Iris pigment epithelial cell (primary cell): ENCODE data around the gene BAIAP2L1.

Source experiments
- DNase-seq: peaks from one replicate; pipeline ENCODE4 v3.0.0-alpha.2; 2011; ENCODE audit warnings: low read depth

BAIAP2L1 gene

GRCh38 chr7:98358706-98359105, 42.2 kb downstream of the BAIAP2L1 start:
- DNase-seq: no peak

DNA sequence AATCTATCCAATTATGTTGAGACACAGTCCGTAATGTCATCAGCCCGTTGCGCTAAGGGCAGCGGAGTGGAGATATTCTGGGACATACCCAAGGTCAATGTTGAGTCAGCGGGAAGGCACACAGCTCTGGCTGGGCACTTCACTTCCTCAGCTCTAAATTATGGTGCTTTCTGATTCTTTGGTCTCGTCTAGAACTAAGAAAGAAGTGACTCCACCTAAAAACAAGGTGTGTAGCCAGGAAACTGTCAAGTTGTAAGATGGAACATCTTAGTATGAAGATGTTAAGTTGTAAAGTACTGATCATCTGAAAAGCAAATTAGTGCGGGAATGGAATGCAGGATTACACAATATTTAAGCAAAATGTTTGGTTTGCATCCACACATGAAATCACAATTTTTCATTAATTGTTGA, 43.1 kb downstream of the BAIAP2L1 start:
- DNase-seq: peak; percentile 69

DNA sequence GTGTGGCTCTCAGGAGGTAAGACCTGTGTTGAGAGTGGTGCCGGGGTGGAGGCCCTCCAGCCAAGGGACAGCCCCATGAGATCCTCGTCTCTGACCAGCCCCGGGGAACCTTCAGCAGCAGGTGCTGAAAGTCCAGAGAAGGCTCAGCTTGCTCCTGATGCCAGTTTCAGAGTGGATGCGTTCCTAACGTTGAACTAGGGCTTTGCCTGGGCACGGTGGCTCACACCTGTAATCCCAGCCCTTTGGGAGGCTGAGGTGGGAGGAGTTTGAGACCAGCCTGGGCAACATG, 45.7 kb downstream of the BAIAP2L1 start:
- no peak for DNase-seq

DNA sequence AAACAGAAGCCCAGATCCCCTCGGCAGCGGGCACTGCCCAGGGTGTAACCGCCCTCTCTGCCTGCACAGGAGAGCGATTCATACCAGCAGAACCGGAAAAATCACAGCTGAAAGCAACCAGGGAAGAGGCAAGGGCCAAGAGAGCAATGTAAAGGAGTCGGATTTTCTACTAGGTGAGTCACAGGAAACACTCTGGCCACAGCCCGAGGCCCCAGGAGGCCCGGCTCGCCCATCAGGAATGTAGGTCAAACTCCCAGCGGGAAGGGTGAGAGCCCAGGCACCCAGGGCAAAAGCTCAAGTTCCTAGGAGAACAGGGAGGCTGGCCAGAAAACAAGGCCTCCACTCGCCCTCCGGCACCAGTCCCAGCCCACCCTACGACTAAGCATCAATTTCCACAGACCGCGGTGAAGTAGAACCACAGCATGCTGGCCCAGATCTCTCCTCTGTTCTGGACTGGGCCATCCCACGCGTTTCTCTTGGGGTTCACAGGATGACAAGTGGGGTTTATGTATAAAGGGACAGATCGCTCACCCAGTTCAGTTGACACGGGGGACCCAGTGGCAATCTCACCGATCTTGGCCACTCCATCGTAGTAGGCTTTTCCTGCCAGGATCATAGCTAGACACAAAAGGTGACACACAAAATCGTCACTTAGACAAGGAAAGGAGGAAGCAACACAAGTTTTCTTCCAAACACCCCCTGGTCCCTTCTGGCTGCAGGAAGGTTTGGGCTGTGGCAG, 46.2 kb downstream of the BAIAP2L1 start:
- peak; percentile 89 for DNase-seq

DNA sequence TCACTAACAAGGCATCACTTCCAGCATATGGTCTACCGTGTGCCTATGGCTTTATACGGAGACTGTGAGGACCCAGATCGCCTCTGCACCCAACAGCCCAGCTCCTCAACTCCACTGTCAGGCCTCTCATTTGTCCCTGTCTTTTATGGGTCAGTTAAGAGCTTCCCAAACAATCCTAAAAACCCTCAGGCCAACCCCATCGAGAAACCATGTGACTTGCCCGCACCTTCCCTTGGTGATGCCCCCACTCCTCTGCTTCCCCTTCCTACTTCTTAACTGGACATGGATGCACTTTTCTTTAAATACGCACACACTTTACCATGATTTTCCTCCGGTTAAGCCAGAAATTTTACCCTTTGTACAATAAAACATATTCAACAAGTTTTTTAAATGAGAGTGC, 46.8 kb downstream of the BAIAP2L1 start:
- no peak for DNase-seq

- peak; percentile 91 for DNase-seq
These were observed 48.3 kb downstream of the BAIAP2L1 start for GRCh38 chr7:98352621-98353020.

DNA sequence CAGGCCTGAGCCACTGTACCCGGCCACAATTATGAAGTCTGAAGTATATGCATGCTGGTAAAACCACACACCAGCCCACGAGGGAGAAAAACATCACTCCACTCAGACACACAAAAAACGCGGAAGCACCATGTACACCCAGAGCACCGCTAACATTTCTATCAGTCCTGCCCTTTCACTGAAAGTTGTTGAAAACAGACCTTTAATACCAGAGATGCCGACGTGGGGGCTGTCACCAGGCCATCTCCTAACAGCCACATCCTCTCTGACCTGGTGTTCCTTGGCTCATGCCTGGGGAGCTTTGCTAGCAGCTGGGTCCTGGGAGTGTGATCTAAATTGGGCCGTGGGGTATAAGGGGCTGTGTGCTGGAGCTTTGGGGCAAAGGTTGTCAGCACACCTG, 49.8 kb downstream of the BAIAP2L1 start:
- no peak for DNase-seq

DNA sequence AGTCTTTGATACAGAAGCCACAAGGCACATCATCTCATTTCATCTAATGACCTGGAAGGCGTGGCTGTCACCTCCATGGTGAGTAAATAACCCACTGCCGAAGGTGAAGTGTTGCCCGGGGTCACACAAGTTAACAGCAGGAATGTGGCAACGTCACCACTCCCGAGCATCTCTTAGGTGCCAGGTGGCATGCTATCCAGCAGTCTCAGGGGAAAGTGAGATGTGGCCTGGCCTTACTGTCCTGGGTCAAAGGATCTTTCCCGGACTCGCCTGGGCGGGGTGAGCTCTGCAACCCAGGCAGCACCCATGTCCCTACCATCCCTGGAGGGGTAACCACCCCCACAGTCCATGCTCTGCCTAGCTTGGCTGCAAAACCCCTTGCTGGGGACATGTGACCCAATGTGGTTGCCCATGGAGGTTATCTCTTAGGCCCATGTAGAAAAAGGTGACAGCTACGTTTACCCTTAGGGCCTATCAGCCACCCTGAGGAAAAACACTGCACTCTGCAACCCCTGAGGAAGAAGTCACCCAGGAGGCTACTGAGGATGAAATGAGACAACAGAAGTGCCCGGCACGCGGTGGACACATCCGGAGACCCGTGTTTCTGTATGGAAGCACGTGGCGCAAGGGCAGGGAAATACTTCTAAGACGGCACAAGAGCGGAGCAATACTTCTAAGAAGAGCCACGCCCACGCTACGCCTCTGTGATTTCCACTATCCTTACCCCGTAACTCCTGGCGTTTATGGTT, 52.0 kb downstream of the BAIAP2L1 start:
- no peak for DNase-seq

DNA sequence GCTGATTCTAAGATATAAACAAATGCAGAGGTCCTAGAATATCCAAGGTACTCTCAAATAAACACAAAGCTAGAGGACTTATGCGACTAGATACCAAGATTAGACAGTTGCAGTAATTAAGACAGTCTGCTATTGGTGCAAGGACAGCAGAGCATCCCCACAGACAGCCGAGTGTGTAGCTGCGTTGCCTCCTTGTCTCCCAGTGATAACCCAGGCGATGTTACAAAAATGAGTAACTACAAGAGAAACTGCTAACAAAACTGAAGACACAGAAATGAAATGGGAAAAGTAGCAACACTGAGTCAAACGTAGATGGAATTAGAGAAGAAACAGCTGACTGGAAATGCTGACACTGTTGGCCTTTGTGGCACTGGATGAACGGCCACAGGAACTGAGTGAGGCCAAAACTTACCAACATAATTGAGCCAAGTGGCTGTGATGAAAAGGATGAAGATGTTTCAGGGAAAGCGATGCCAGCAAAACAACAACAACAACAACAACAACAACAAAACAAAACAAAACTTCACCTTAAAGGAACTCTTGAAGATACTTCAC, 54.3 kb downstream of the BAIAP2L1 start:
- DNase-seq: no peak

DNA sequence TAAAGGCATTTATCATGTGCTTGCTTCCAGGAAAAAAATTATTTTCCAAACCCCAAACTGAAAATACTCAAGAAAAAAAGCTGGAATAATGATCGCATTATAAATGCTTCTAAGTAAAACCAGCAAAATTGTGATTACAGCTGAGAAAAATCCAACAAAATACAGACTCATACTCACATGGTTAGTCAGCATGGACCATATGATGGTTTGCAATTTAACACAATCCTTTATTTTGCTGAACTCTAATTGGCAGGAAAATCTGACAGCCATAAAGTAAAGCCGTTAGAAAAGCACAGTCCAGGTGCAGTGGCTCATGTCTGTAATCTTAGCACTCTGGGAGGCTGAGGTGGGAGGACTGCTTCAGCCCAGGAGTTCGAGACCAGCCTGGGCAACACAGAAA, 59.8 kb downstream of the BAIAP2L1 start:
- peak; percentile 64 for DNase-seq

- DNase-seq: no peak
These were observed 61.8 kb downstream of the BAIAP2L1 start for GRCh38 chr7:98339043-98339442.

DNA sequence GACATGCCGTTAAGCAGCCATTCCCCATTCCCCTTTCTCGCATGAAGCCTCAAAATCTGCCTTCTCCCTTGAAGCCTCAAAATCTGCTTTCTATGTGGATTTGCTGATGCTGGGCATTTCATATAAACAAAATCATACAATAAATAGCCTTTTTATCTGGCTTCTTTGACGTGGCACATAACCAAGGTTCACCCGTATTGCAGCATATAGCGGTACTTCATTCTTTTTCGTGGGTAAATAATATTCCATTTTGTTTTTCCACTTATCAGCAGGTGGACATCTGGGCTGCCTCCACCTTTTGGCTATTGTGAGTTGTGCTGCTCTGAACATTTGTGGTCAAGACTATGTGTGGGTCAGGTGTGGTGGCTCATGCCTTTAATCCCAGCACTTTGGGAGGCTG, 62.4 kb downstream of the BAIAP2L1 start:
- DNase-seq: no peak

DNA sequence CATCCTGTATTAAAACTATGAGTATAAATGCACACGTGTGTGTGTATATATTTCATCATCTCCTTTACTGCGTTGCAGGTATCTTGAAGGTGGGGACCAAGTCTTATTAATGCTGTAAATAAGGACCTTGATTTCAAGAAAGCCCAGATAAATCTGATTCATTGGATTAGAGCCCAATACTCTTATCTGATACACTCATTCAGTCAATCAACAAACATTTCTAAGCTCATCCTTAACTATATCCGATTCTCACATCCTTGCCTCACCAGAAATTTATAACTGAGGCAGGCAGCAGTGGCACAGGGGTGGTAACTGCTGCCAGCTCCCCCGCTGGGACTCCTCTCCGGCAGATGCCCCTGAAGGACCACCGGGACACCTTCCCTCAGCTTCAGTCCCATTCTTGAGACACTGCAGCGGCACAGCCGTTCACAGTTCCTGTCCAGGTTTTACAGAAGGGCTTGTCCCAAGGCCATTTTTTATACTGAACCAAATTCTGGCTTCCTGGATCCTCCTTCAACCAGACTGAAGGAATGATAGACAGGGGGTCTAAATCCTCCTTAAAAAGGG, 65.4 kb downstream of the BAIAP2L1 start:
- DNase-seq: no peak

- no peak for DNase-seq
These were observed 66.8 kb downstream of the BAIAP2L1 start for GRCh38 chr7:98334081-98334480.

DNA sequence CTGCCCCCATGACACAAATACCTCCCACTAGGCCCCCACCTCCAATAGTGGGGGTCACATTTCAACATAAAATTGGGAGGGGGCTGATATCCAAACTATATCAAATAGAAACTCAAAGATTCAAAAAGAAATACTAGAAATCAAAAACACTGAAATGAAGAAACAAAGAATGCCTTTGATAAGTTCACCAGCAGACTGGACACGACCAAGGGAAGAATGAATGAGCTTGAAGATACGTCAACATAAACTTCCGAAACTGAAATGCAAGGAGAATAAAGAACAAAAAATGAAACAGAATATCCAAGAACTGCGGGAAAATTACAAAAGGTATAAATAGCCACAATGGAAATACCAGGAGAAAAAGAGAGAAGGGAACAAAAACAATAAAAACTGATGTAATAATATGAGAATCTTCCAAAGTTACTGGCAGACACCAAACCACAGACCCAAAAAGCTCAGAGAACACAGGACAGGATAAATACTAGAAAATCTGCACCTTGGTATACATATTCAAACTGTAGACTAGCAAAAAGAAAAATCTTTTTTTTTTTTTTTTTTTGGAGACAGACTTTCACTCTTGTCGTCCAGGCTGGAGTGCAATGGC, 69.9 kb downstream of the BAIAP2L1 start:
- DNase-seq: no peak

DNA sequence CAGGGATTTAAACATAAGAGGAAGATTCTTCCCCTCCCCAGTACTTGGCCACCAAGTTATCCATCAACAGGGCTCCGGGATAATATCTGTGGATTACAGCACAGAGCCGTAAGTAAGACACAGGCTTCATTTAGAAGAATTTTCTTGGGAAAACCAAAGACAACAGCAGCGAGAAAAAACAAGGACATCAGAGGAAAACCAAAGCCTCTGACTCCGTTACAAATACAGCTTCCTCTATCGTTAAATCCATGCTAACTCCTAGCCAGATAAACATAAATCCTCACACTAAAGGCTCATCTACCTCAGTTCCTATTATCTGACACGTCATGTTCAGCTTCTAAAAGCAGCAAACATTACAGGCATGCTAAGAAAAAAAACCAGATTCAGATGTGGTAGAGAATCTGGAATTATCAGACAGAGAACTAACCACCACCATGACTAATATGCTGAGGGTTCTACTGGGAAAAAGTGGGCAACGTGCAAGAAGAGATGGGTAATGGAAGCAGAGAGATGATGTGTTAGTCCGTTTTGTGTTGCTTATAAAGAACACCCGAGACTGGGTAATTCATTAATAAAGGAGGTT, 71.0 kb downstream of the BAIAP2L1 start:
- peak; percentile 82 for DNase-seq

DNA sequence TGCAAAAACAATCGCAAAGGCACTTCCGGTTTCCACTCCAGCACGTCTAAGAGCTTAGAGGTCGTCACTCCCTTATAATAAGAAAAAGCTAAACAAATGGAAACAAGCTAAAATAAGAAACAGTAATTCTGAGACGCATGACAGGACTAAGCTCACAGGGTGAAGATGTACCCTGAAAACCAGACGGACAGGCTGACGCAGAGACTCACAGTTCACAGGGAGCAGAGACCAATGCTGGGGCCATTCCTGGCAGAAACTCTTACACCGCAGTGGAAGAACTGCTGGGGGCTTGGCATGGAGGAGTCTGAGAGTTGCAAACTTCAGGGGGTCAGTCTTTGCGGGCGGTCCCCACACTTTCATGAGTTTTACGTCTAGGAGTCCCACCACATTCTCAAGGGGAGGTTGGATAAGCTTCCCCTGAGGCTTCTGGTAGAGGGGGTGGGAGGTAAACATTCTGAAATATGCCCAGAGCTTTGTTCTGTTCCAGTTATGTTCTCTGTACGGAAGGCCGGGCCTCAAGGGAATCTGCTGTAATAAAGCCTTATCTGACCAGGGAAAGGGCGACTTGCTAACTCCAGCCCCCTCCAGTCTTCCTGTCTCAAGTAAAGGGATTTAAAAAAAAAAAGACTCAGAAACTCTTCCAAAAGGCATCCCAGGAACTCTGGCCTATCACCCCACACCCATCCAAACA, 71.6 kb downstream of the BAIAP2L1 start:
- DNase-seq: peak; percentile 50

DNA sequence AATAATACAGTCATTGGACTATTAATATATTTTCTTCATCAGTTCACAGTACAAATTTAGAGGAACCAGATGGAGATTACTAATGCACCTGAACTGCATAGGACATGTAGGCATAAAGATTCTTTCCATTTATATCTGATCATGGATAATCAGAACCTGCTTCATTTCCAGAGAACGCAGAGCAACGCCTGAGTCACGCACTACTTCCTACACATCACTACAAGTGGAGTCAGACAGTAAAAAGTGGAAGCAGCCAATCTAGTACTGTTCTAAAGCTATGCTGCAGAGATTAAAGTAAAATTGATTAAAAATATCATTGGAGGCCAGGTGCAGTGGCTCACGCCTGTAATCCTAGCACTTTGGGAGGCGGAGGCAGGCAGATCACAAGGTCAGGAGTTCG, 76.1 kb downstream of the BAIAP2L1 start:
- DNase-seq: no peak

GRCh38 chr7:98323597-98324322, 77.1 kb downstream of the BAIAP2L1 start:
- DNase-seq: peak; percentile 63

DNA sequence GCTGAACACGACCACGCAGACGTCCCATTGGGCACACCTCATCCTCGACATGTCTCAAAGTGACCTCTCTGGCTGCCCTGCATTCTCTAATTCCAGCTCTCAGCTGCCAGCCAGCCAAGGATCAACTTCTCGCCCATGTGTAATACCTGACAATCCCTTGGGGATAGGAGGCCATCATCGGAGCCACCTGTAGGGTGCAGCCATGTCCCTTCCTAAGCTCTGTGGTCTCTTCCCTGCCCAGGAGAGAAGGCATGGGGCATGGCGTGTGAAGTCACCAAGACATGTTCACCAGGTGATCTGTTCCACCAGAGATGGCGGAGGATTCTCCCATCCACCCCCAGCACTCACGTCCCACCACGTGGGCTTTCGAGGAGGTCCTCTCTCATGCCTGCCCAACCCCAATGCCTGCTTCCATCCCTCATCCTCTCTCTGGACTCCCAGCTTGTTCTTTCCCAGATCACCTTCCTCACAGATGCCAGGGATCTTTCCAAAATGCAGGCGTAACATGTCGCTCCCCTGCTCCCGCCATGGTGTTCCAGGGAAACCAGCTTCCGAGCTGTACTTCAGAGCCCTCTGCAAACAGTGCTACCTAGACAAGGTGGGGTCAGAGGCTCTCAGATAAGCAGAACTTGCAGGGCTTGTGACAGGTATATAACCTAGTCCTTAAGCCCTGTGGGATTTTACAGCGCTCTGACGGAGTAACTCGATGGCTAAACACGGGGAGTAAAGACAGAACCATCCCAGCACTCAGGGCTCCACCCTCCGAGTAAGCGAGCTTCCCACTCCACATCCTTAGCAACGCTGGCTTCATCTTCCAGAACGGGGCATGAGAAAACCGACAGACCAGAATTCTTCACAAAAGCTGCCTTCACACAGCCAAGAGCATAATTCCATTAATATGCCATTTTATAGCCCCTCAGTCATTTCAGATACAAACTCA, 78.3 kb downstream of the BAIAP2L1 start:
- no peak for DNase-seq
